NT2/D1 (cell line): ENCODE results near the gene CLCN7.

ENCODE experiments used
- YY1 ChIP-seq: IDR thresholded peaks from 2 replicates; pipeline ENCODE4 v1.6.1; 2011; ENCODE audit not compliant: insufficient read length, insufficient read depth
- ZNF274 ChIP-seq: IDR thresholded peaks from 2 replicates; pipeline ENCODE4 v1.6.1; 2011; ENCODE audit warnings: mild to moderate bottlenecking, low read depth, low read length

DNA sequence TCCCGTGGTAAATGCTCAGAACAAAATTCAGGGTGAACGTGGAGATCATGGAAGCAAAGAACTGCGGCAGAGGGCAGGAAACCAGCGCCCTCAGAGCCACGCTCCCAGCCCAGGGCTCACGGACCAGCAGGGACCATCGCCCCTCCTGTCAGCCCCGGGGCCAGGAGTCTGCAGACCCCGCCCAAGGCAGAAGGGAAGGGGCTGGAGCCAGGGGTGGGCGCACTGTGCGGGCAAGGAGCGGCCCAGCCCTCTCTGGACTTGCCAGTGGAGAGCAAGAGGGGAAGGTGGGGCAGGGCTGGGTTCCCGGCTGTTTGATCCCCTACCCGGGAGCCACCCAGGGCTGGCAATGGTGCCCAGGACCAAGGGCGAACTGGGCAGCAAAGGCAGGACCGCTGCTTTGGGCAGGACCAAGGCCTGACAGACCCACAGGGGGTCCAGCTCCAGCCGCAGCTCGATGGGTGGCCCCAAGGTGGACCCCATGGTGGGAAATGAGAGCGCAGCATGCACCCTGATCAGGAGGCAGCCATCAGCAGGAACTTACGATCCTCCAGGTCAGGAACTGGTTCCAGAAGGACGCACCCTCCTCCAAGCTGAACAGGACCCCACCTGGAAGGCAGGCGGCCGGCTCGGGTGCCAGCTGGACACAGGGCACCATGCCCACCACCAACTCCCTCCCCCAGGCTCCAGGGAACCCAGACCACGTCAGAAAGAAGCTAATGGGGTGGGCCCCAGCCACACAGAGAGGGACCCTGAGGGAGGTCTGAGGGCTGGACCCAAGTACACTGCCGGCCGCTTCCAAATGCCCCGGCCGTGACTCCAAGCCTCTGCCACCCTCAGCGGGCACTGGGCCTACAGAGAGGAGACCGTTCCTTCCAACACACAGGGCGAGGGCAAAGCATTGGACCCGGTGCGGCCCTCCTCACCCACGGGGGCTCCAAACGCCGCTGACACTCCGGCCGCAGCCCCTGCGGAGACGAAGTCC is 19.3 kb downstream of the CLCN7 start:
- TF ChIP-seq YY1 = no peak
- no peak for TF ChIP-seq ZNF274
